BLaER1 treated with 17β-estradiol and CSF1 and Interleukin-3, amounts not matched to agents 10 nM and 100 nM (cell line): Measurements from ENCODE around the gene FHDC1.

Experiments used
- H3K27ac ChIP-seq, 11 experiments: shearing (Covaris generic); formaldehyde crosslinking; 2 replicates each; pipeline ENCODE4 v1.8.1; 2022
- H3K27me3 ChIP-seq, 11 experiments: shearing (Covaris generic); formaldehyde crosslinking; 2 replicates each; pipeline ENCODE4 v1.8.1; 2022
- H3K36me3 ChIP-seq, 11 experiments: shearing (Covaris generic); formaldehyde crosslinking; 2 replicates each; pipeline ENCODE4 v1.8.1; 2022
- H3K4me1 ChIP-seq, 10 experiments: shearing (Covaris generic); formaldehyde crosslinking; 2 replicates each; pipeline ENCODE4 v1.8.1; 2022
- H3K4me2 ChIP-seq, 11 experiments: shearing (Covaris generic); formaldehyde crosslinking; 2 replicates each; pipeline ENCODE4 v1.8.1; 2022
- H3K4me3 ChIP-seq, 10 experiments: shearing (Covaris generic); formaldehyde crosslinking; 2 replicates each; pipeline ENCODE4 v1.8.1; 2022
- H3K9ac ChIP-seq, 11 experiments: shearing (Covaris generic); formaldehyde crosslinking; 2 replicates each; pipeline ENCODE4 v1.8.1; 2022
- H3K9me3 ChIP-seq, 11 experiments: shearing (Covaris generic); formaldehyde crosslinking; replicated peaks in 1 of 11; 2 replicates each; pipeline ENCODE4 v1.8.1; 2022
- H4K20me1 ChIP-seq, 11 experiments: shearing (Covaris generic); formaldehyde crosslinking; 2 replicates each; pipeline ENCODE4 v1.8.1; 2022
- Cebpa-rat ChIP-seq, 11 experiments: shearing (Covaris generic); IDR thresholded peaks; 2 replicates each; pipeline ENCODE4 v1.8.1; 2022

FHDC1 gene

GRCh38 chr4:152994038-152994437 lies 57.9 kb downstream of the FHDC1 start:
- Histone ChIP-seq H3K9ac (no peak overlapping the region), H3K4me1 (peaks cover 7 to 26% (median 19%) of the 10 kb centered on the region in 10 experiments; a peak in 19 of 20 replicates)
- no peak for TF ChIP-seq Cebpa-rat (IDR thresholded peaks at IDR 0.05)

GRCh38 chr4:152996111-152996571 lies 60.0 kb downstream of the FHDC1 start:
- Histone ChIP-seq H3K36me3 (no peaks in the 10 kb centered on the region), H3K9ac (no peak overlapping the region), H3K9me3 (no peaks in the 10 kb centered on the region), H3K4me1 (peaks cover 7 to 25% (median 19%) of the 10 kb centered on the region in 10 experiments; a peak in 19 of 20 replicates), H3K4me2 (peak overlapping the region; percentile 2 to 65 (median 42); a peak in 21 of 22 replicates), H3K27ac (no peak overlapping the region), H3K27me3 (no peaks in the 10 kb centered on the region), H4K20me1 (no peaks in the 10 kb centered on the region), H3K4me3 (no peak overlapping the region)
- no peak for TF ChIP-seq Cebpa-rat (IDR thresholded peaks at IDR 0.05)

More at GRCh38 chr4:152994038-152994437, 57.9 kb downstream of the FHDC1 start:
- Histone ChIP-seq H3K27ac (no peak overlapping the region), H3K4me3 (no peak overlapping the region), H3K27me3 (no peaks in the 10 kb centered on the region), H3K4me2 (no peak overlapping the region), H3K9me3 (no peaks in the 10 kb centered on the region), H3K36me3 (no peaks in the 10 kb centered on the region), H4K20me1 (no peaks in the 10 kb centered on the region)

- Histone ChIP-seq H3K27me3 (no peaks in the 10 kb centered on the region), H3K36me3 (no peaks in the 10 kb centered on the region)
- no peak for TF ChIP-seq Cebpa-rat (IDR thresholded peaks at IDR 0.05)
Observed at GRCh38 chr4:152996672-152997071, 60.5 kb downstream of the FHDC1 start.

GRCh38 chr4:152997288-152997687 lies 61.2 kb downstream of the FHDC1 start:
- TF ChIP-seq Cebpa-rat (IDR thresholded peaks at IDR 0.05), result no peak
- Histone ChIP-seq H3K9me3 (no peaks in the 10 kb centered on the region), H3K27me3 (no peaks in the 10 kb centered on the region), H3K4me1 (peaks cover 7 to 15% (median 12%) of the 10 kb centered on the region in 10 experiments; a peak in 19 of 20 replicates), H3K9ac (no peak overlapping the region), H3K36me3 (no peaks in the 10 kb centered on the region), H3K4me3 (no peak overlapping the region), H4K20me1 (no peaks in the 10 kb centered on the region), H3K27ac (no peak overlapping the region), H3K4me2 (no peak overlapping the region)

More at GRCh38 chr4:152996672-152997071, 60.5 kb downstream of the FHDC1 start:
- Histone ChIP-seq H3K4me1 (peaks cover 7 to 19% (median 15%) of the 10 kb centered on the region in 10 experiments; a peak in 19 of 20 replicates), H4K20me1 (no peaks in the 10 kb centered on the region), H3K27ac (no peak overlapping the region), H3K4me3 (no peak overlapping the region), H3K9me3 (no peaks in the 10 kb centered on the region), H3K4me2 (peak overlapping the region; percentile 2 to 65 (median 42); a peak in 20 of 22 replicates), H3K9ac (no peak overlapping the region)

GRCh38 chr4:152997771-152998487 lies 61.8 kb downstream of the FHDC1 start:
- TF ChIP-seq Cebpa-rat (IDR thresholded peaks at IDR 0.05), result no peak
- H3K9ac ChIP-seq, result no peak overlapping the region
- no peak overlapping the region for H3K27ac ChIP-seq
- H4K20me1 ChIP-seq, result no peaks in the 10 kb centered on the region
- no peak overlapping the region for H3K4me3 ChIP-seq
- H3K9me3 ChIP-seq, result no peaks in the 10 kb centered on the region
- no peak overlapping the region for H3K4me2 ChIP-seq
- no peaks in the 10 kb centered on the region for H3K36me3 ChIP-seq
- peaks cover 7 to 15% (median 12%) of the 10 kb centered on the region in 10 experiments; a peak in 19 of 20 replicates for H3K4me1 ChIP-seq
- H3K27me3 ChIP-seq, result no peaks in the 10 kb centered on the region

GRCh38 chr4:152998861-152999260 lies 62.7 kb downstream of the FHDC1 start:
- no peak for TF ChIP-seq Cebpa-rat (IDR thresholded peaks at IDR 0.05)
- H3K4me3 ChIP-seq, result no peak overlapping the region
- no peaks in the 10 kb centered on the region for H3K9me3 ChIP-seq
- H3K4me2 ChIP-seq, result no peak overlapping the region
- no peak overlapping the region for H3K9ac ChIP-seq
- H3K27ac ChIP-seq, result no peak overlapping the region
- peaks cover 7 to 15% (median 12%) of the 10 kb centered on the region in 10 experiments for H3K4me1 ChIP-seq
- H3K36me3 ChIP-seq, result no peaks in the 10 kb centered on the region
- H3K27me3 ChIP-seq, result no peaks in the 10 kb centered on the region
- no peaks in the 10 kb centered on the region for H4K20me1 ChIP-seq

GRCh38 chr4:152999346-153000075 lies 63.4 kb downstream of the FHDC1 start:
- H3K4me2 ChIP-seq, result no peak overlapping the region
- H3K36me3 ChIP-seq, result no peaks in the 10 kb centered on the region
- no peaks in the 10 kb centered on the region for H3K27me3 ChIP-seq
- H3K4me3 ChIP-seq, result no peak overlapping the region
- no peaks in the 10 kb centered on the region for H4K20me1 ChIP-seq
- no peak for TF ChIP-seq Cebpa-rat (IDR thresholded peaks at IDR 0.05)
- H3K9ac ChIP-seq, result no peak overlapping the region
- no peak overlapping the region for H3K27ac ChIP-seq
- H3K9me3 ChIP-seq, result no peaks in the 10 kb centered on the region
- peaks cover 10 to 18% (median 13%) of the 10 kb centered on the region in 10 experiments for H3K4me1 ChIP-seq

GRCh38 chr4:153000076-153000420 lies 63.9 kb downstream of the FHDC1 start:
- Histone ChIP-seq H3K9me3 (no peaks in the 10 kb centered on the region), H3K36me3 (no peaks in the 10 kb centered on the region), H3K4me3 (no peak overlapping the region), H3K27me3 (no peaks in the 10 kb centered on the region), H3K4me1 (peaks cover 10 to 18% (median 14%) of the 10 kb centered on the region in 10 experiments), H4K20me1 (no peaks in the 10 kb centered on the region), H3K27ac (no peak overlapping the region), H3K4me2 (no peak overlapping the region), H3K9ac (no peak overlapping the region)
- TF ChIP-seq Cebpa-rat (IDR thresholded peaks at IDR 0.05), result no peak

- Histone ChIP-seq H3K9ac (no peak overlapping the region), H3K27ac (0 out of 22 replicates have a peak overlapping the region, but pooled peaks of 1 of the 11 experiments have one; percentile 9), H4K20me1 (no peaks in the 10 kb centered on the region), H3K36me3 (no peaks in the 10 kb centered on the region), H3K4me2 (0 out of 22 replicates have a peak overlapping the region, but pooled peaks of 3 of the 11 experiments have one; percentile 1 to 21 (median 9)), H3K4me3 (no peak overlapping the region), H3K9me3 (no peaks in the 10 kb centered on the region), H3K27me3 (no peaks in the 10 kb centered on the region), H3K4me1 (peaks cover 1 to 16% (median 3%) of the 10 kb centered on the region in 10 experiments; a peak in 19 of 20 replicates)
- no peak for TF ChIP-seq Cebpa-rat (IDR thresholded peaks at IDR 0.05)
Observed at GRCh38 chr4:153001626-153002025, 65.5 kb downstream of the FHDC1 start.
